ENCODE results near the gene MUC12. TPM values are rescaled to one million over a fixed set of nuclear protein-coding genes. Genes with fewer than 3 reads are reported as not detected.

Gene MUC12
- total and polyA plus RNA-seq, 9 of the 15 experiments (the other 6 are each of a cell fraction or from before 2014, with no cell fraction given), result 0.23 to 1.2 (median 0.79) TPM; not detected in 1

- TF ChIP-seq NR4A1 (CRISPR knock-in tag; IDR thresholded peaks at IDR 0.05) (no peak), NR4A1 (tag; IDR thresholded peaks at IDR 0.05) (0 out of 2 replicates have a peak, but pooled peaks have one; percentile 44), NCOA1 (IDR thresholded peaks at IDR 0.05; ENCODE audit: low read depth) (no peak), RCOR1 (IDR thresholded peaks at IDR 0.05; ENCODE audit: borderline replicate concordance in 1 of 2, low read depth in 2 of 2, low read length in 2 of 2) (peak in 1 of 2 experiments; percentile 84; a peak in 3 of 4 replicates), MTA3 (IDR thresholded peaks at IDR 0.05; ENCODE audit: borderline replicate concordance) (peak; percentile 55; the same call in 1 of the 2 replicates), CREB3L1 (IDR thresholded peaks at IDR 0.05; ENCODE audit: borderline replicate concordance, low read depth) (no peak), SP1 (CRISPR knock-in tag; IDR thresholded peaks at IDR 0.05) (peak; percentile 87), TRIM25 (IDR thresholded peaks at IDR 0.05; ENCODE audit: borderline replicate concordance) (no peak), BHLHE40 (IDR thresholded peaks at IDR 0.05; ENCODE audit: low read length) (peak; percentile 69), CGGBP1 (CRISPR knock-in tag; IDR thresholded peaks at IDR 0.05) (0 out of 2 replicates have a peak, but pooled peaks have one; percentile 49), MXD1 (CRISPR knock-in tag; IDR thresholded peaks at IDR 0.05; ENCODE audit: borderline replicate concordance, poor library complexity, severe bottlenecking) (no peak), AFF4 (CRISPR knock-in tag; IDR thresholded peaks at IDR 0.05) (peak; percentile 14; the same call in 1 of the 2 replicates), EP300 (IDR thresholded peaks at IDR 0.05; ENCODE audit: low read length) (peak; percentile 27; the same call in 1 of the 2 replicates), CHCHD3 (CRISPR knock-in tag; IDR thresholded peaks at IDR 0.05) (no peak), LARP7 (IDR thresholded peaks at IDR 0.05) (no peak), THAP12 (CRISPR knock-in tag; IDR thresholded peaks at IDR 0.05) (peak; percentile 83), ZNF436 (CRISPR knock-in tag; IDR thresholded peaks at IDR 0.05) (no peak)
These were observed 3.4 kb upstream of the MUC12 start (continued) for GRCh38 chr7:100965723-100966541.

Measured in K562 (cell line).